COR-L47 (cell line): Measurements from ENCODE around the gene ZNF420.
A peak's percentile ranks its signal among the peaks of the same experiment; 100 is the strongest.

Experiments
- DNase-seq: peaks from one replicate; lab custom pipeline; 2025; lab: John Stamatoyannopoulos, UW

ZNF420 gene

GRCh38 chr19:37148214-37148613 lies 70.0 kb downstream of the ZNF420 start:
- no peak for DNase-seq

- DNase-seq, result no peak
Measured at GRCh38 chr19:37160153-37160552, 81.9 kb downstream of the ZNF420 start.

- no peak for DNase-seq
Measured at GRCh38 chr19:37165635-37166034, 87.4 kb downstream of the ZNF420 start.

GRCh38 chr19:37172368-37173366 lies 94.4 kb downstream of the ZNF420 start, which contains the start of gene ZNF585A:
Gene ZNF585A, minus strand, starts transcription at chr19:37172695. Its CDS starts 2,785 bp downstream, at chr19:37169910.
- peak; percentile 93 for DNase-seq
